GM18907 (cell line): Measurements from ENCODE around the gene WHRN.
A peak's percentile ranks its signal among the peaks of the same experiment; 100 is the strongest.

Experiments used
- ATAC-seq: cut with Tn5 transposase; IDR thresholded peaks from one replicate; pipeline ENCODE4 v1.9.1; 2021; ENCODE audit warnings: mild to moderate bottlenecking, moderate library complexity; ENCODE audit not compliant: unreplicated experiment

Gene WHRN

GRCh38 chr9:114450833-114451706 is 54.2 kb downstream of the WHRN start:
- ATAC-seq: peak; percentile 69

GRCh38 chr9:114450181-114450580 is 55.1 kb downstream of the WHRN start:
- no peak for ATAC-seq

DNA sequence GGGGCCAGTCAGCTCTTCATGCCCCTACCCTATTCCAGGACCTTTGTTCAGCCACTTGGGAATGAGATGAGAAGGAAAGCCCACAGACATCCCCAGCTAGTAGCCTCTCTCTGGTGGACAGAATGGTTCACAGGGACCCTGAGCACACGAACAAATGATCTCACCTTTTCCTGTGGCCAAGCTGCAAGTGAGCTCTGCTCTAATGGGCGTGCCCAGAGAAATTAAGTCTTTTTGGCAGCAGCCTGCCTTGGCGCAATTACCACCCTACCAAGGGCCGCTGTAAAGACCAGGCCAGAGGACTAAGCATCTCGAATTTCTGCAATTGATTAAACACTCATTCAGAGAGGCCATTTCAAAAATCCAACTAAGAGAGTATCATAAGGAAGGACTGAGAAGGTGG is 56.0 kb downstream of the WHRN start:
- ATAC-seq: no peak

- no peak for ATAC-seq
Observed at GRCh38 chr9:114448706-114449105, 56.6 kb downstream of the WHRN start.

DNA sequence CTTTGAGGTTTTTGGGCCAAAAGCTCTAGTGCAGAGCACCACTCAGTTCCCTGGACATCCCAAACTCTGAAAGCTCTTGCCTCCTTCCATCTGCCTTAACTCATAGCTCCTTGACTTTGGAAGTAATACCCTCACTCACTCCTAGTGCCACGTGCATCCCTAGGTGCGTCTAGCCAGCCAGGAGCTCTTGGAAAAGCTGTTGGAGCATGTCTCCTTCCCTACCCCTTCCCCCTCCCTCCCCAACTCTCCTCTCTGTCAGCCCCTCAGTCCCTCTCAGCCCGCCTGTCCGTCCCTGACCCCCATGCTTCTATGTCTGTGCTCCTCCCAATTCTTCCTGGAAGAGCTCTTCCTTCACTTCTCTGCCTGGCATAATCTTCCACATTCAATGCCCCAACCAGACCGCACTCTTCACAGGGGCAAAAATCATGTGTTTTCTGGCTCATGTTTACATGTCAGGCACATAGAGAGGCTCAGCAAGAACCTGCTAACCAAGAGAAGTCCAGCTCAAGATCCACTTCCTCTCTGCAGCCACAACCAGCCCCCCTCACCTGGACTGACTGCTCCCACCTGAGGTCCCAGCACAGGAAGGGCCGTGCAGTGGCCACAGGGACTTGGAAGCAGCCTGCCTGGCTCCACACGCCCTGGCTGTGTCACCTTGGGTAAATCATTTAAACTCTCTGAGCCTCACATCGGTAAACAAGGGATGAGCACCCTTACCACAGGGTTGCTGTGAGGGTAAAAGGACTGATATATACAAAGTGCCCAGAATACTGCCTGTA is 58.4 kb downstream of the WHRN start:
- ATAC-seq: no peak

GRCh38 chr9:114446036-114446435 is 59.2 kb downstream of the WHRN start:
- ATAC-seq: no peak

DNA sequence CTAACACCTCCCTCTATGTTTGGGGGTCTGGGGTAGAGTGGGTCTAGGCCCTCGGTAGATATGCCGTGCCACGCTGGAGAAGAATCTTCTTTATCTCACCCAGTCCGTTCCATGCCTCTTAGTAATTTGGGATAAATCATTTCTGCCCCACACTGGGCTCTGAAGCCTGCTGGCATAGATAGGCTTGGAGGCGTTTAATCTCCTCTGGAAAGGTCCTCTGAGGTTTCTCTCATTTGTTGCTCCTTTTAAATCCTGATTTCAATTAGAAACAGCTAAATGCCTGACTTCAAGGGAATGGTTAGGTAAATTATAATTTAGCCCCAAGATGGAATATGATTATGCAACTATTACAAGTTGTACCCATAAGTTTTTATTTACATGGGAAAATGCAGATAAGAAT is 59.7 kb downstream of the WHRN start:
- no peak for ATAC-seq

DNA sequence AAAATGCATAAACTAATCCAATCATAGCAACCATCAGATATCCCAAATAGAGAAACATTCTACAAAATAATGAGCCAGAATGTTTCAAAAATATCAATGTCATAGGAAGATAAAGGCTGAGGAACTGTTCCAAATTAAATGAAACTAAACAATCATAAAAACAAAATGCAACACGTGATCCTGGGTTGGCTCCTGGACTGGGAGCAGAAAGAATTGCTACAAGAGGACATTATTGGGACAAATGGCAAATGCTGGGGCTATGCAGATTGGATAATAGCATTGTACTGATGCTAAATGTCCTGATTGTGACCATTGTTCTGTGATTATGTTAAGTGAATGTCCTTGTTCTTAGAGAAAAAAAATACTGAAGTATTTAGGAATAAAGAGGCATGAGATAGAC is 63.3 kb downstream of the WHRN start:
- no peak for ATAC-seq

- ATAC-seq: no peak
Observed at GRCh38 chr9:114437401-114437893, 67.8 kb downstream of the WHRN start.

GRCh38 chr9:114434878-114435311 is 70.4 kb downstream of the WHRN start:
- ATAC-seq: no peak

DNA sequence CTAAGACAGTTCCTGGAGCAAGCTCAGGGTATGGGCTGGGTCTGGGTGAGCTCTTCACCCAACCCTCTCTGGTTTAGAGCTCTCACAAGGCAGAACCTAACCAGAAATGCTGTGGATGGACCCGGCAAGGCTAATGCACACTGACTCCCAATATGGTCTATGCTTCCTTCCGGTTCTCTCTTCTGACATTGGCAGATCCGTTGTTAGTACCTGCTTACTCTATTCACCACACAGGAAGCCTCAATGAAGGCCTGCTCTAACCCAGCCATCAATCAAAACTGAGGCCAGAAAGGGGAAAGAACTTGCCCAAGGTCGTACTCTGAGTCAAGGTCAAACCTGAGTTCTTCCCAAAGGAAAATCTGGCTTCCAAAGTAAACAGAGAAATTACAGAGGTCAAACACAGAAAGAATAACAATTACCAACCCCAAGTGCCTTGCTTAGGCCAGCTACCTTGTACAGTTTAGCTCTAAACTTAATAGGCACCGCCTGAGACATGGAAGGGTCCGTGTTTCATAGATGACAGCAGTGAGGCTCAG is 71.5 kb downstream of the WHRN start:
- no peak for ATAC-seq

DNA sequence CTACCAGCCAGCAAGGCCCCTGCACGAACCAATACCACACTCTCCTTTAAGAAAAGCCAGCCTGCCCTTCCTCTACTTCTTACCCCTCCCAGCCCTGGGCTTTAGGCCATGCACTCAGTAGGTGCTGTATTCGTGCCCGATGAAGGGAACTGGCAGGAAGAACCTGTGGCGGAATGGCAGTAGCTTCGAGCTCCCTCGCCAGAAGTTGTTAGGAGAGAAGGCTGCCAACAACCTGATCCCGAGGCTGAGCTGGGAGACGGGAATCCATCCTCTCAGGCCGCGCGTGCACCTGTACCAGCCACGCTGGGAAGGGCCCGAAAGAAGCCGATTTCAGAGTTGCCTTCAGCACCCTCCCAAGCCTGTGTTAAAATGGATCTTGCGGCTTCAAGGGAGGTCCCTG is 72.2 kb downstream of the WHRN start:
- no peak for ATAC-seq

DNA sequence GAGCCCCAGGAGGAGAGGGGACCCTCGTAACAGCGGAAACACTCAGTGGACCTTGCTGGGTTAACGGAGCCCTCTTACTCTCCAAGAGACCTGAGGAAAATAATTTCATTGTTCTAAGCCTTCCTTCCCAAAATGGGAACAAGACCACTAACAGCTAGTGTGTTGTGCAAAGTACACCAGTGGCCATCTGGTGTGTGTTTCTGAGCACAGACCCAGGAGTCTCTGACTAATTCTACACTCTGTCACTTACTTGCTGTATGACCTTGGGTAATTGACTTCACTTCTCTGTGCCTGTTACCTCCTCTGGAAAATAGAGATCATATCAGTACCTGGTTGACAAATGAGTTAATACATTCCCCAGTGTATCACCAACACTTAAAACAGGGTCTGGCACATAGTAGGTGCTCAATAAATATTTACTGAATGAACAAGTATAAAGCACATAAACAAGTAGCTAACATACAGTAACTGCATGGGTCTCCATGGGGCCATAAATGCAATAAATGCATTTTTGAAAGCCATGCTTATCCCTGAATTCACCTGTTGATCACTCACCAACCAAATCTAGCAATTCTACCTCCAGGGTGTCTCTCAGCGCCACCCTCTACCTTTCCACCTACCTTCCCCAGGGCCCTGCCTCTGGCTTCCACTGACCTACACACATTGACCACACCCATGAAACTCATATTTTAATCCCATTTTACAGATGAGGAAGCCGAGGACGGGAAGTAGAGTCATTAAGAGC is 72.8 kb downstream of the WHRN start:
- ATAC-seq: no peak

DNA sequence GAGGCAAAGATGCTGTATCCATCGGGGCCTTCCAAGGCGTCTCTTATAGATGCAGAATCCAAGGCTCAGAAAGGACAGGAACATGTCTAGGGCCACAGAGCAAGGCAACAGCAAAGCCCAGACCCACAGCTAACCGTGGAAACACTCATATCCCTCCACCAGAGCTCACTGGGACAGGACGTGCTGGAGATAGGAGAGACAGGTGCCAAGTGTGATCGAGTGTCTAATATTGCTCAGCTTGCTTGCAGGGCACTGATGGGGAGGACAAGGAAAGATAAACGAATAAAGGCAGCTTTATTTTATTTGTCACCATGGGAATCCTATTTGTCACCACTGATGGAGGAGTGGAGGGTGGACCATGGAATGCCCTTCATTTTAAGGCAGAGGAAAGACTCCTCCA is 73.5 kb downstream of the WHRN start:
- no peak for ATAC-seq

GRCh38 chr9:114431003-114431402 is 74.3 kb downstream of the WHRN start:
- no peak for ATAC-seq

DNA sequence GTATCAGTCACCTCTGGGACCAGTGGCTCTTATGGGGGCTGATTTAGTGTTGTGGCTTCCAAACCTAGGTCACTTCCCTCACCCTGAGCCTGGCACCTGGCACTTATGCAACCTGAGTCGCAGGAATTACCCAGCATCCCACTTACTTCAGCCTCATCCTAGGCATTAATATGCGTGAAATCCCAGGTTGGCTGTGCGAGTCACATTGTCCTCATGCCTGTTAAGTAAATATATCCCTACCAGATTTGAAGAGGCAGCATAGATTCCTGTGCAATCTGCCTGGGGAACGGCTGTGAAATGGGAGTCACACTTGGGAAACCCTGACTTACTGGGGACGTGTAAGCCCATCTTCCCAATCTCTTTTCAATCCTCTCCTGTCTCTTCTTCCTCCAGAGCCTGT is 74.8 kb downstream of the WHRN start:
- ATAC-seq: no peak

- ATAC-seq: no peak
Observed at GRCh38 chr9:114429488-114429887, 75.8 kb downstream of the WHRN start.

GRCh38 chr9:114428466-114428865 is 76.8 kb downstream of the WHRN start:
- ATAC-seq: no peak

- ATAC-seq: no peak
Observed at GRCh38 chr9:114427644-114428043, 77.6 kb downstream of the WHRN start.

- ATAC-seq: no peak
Observed at GRCh38 chr9:114426046-114426948, 79.0 kb downstream of the WHRN start.
